Measurements from ENCODE around the gene ADAM15. TPM values are rescaled to one million over a fixed set of nuclear protein-coding genes. Genes with fewer than 3 reads are reported as not detected.

Gene ADAM15
- total and polyA plus RNA-seq, 2 of the 8 experiments (the other 6 are each of a cell fraction or from before 2014, with no cell fraction given), result 32.9 to 37.6 TPM

GRCh38 chr1:155018617-155019348 lies 32.3 kb upstream of the ADAM15 start:
- 89% methylated on average over 8 of the region's 8 CpGs; no CpG with 5 or more reads in 1 of the 2 experiments for WGBS, 2 experiments (ENCODE audit: extremely low coverage in 1 of 2, insufficient coverage in 1 of 2, insufficient read length in 1 of 2, insufficient replicate concordance in 2 of 2, low coverage in 1 of 2, low lambda C conversion rate in 2 of 2, missing lambda C conversion rate in 1 of 2)
- no peak overlapping the region for H3K27ac ChIP-seq (ENCODE audit: low read depth, low read length)
- peaks cover 0 to 11% (median 8%) of the 10 kb centered on the region in 4 experiments; a peak in 5 of 7 replicates for H3K4me1 ChIP-seq (replicated peaks in 1 of 4; ENCODE audit: control insufficient read depth in 3 of 4, insufficient read depth in 4 of 4, low read length in 3 of 4)
- no peaks in the 10 kb centered on the region; a peak in 1 of 4 replicates for H3K79me2 ChIP-seq (ENCODE audit: control insufficient read depth in 1 of 2, insufficient read depth in 2 of 2, low read length in 2 of 2)
- H3K14ac ChIP-seq (ENCODE audit: insufficient read length), result no peak overlapping the region
- H3K23ac ChIP-seq (ENCODE audit: insufficient read length), result no peak overlapping the region
- H3K9ac ChIP-seq (replicated peaks in 1 of 4; ENCODE audit: extremely low read depth in 1 of 4, low read depth in 3 of 4, low read length in 3 of 4), result no peak overlapping the region
- H3K23me2 ChIP-seq (ENCODE audit: low read depth, low read length), result no peaks in the 10 kb centered on the region
- H3K79me1 ChIP-seq (ENCODE audit: low read depth, low read length), result no peaks in the 10 kb centered on the region
- no peak overlapping the region for H3K4ac ChIP-seq (replicated peaks; ENCODE audit: insufficient read length, low read depth, low read length)
- no peak overlapping the region for H4K8ac ChIP-seq (ENCODE audit: extremely low read depth, insufficient read depth, low read length)
- no peak overlapping the region for H2BK20ac ChIP-seq (ENCODE audit: low read length)
- H3K4me2 ChIP-seq (ENCODE audit: insufficient read depth in 1 of 2, low read depth in 2 of 2, low read length in 2 of 2), result no peak overlapping the region
- no peak overlapping the region for H4K91ac ChIP-seq (replicated peaks; ENCODE audit: insufficient read length, low read length)
- no peak overlapping the region for H2BK15ac ChIP-seq (ENCODE audit: low read length)
- ChIA-PET CTCF (ENCODE audit: partially characterized antibody) (interaction anchor here (0.5 to 18.6 kb wide), 14 partner anchors 10 to 459 kb away, joined by 3 to 354 read pairs (median 8); partner anchors contain the start of genes ADAM15, DCST1, DCST2 and EFNA4), POLR2A (ENCODE audit: partially characterized antibody) (interaction anchor here (0.6 to 14.8 kb wide), 16 partner anchors 14 to 122 kb away, joined by 3 to 128 read pairs (median 6); partner anchors contain the start of genes CKS1B, DCST1, DCST2 and FLAD1)
- peaks cover 0 to 29% (median 13%) of the 10 kb centered on the region in 4 experiments; a peak in 4 of 8 replicates for H3K36me3 ChIP-seq (ENCODE audit: control insufficient read depth in 2 of 4, insufficient read depth in 4 of 4, low read length in 3 of 4)
- no peak overlapping the region for H3K18ac ChIP-seq (ENCODE audit: extremely low read depth, low read length)
- H3K27me3 ChIP-seq (replicated peaks in 1 of 4; ENCODE audit: control insufficient read depth in 3 of 4, extremely low read depth in 1 of 4, insufficient read depth in 3 of 4, low read length in 3 of 4), result peaks cover 0 to 2% (median 0%) of the 10 kb centered on the region in 4 experiments; a peak in 1 of 7 replicates
- no peak overlapping the region for H3K56ac ChIP-seq (replicated peaks; ENCODE audit: insufficient read length, low read depth, low read length)
- no peaks in the 10 kb centered on the region for H3K9me3 ChIP-seq (ENCODE audit: insufficient read depth in 2 of 2, low read depth in 1 of 2, low read length in 1 of 2)
- no peak overlapping the region for H4K5ac ChIP-seq (ENCODE audit: insufficient read length, low read depth, low read length)
- H3K4me3 ChIP-seq (ENCODE audit: extremely low read depth in 1 of 4, insufficient read depth in 2 of 4, low read depth in 3 of 4, low read length in 4 of 4), result no peak overlapping the region
- H2BK120ac ChIP-seq (replicated peaks; ENCODE audit: low read depth, low read length), result no peak overlapping the region
- H4K20me1 ChIP-seq (replicated peaks in 1 of 2; ENCODE audit: control insufficient read depth in 1 of 2, insufficient read depth in 2 of 2, low read length in 2 of 2), result no peaks in the 10 kb centered on the region
- no peak for DNase-seq (ENCODE audit: low read depth in 1 of 2, low spot score in 2 of 2)
- no peak overlapping the region for H2BK5ac ChIP-seq (ENCODE audit: low read depth, low read length)
- no peak overlapping the region for H2BK12ac ChIP-seq (ENCODE audit: low read depth, low read length)
- 0 out of 2 replicates have a peak overlapping the region, but pooled peaks have one; percentile 5 for H2AK5ac ChIP-seq (ENCODE audit: low read depth, low read length)
- FAIRE-seq, result no peak
- H2AFZ ChIP-seq (ENCODE audit: low read length), result no peak overlapping the region
- TF ChIP-seq TEAD4 (IDR thresholded peaks at IDR 0.05; ENCODE audit: low read depth, low read length) (no peak), JUN (IDR thresholded peaks at IDR 0.05; ENCODE audit: low read depth, low read length) (no peak), JUND (IDR thresholded peaks at IDR 0.05; ENCODE audit: low read length) (no peak), TBP (IDR thresholded peaks at IDR 0.05; ENCODE audit: low read depth, low read length) (no peak), TCF12 (IDR thresholded peaks at IDR 0.05; ENCODE audit: low read depth, low read length) (no peak), HDAC2 (IDR thresholded peaks at IDR 0.05; ENCODE audit: borderline replicate concordance in 1 of 2, low read depth in 2 of 2, low read length in 2 of 2) (no peak), NRF1 (IDR thresholded peaks at IDR 0.05; ENCODE audit: low read depth, low read length) (no peak), RXRA (IDR thresholded peaks at IDR 0.05; ENCODE audit: insufficient read depth, low read depth, low read length) (no peak), RNF2 (IDR thresholded peaks at IDR 0.05; ENCODE audit: borderline replicate concordance, low read depth, low read length, missing control alignments, poor library complexity, severe bottlenecking) (no peak), CBX5 (IDR thresholded peaks at IDR 0.05; ENCODE audit: low read depth, low read length) (no peak), CTBP2 (IDR thresholded peaks at IDR 0.05; ENCODE audit: borderline replicate concordance, insufficient read depth, insufficient read length, low read length) (no peak)

Data from H1 (cell line).